KOPT-K1 (cell line): ENCODE data around the gene SPDYE16.
"Not testable (repeated sequence)": the region's sequence is repeated elsewhere in the genome, so short reads cannot be mapped to it uniquely, and the experiment has no call there.

Experiments
- H3K27ac ChIP-seq: fragments of 200-600 bp; sonication (generic); 2 replicates; pipeline ENCODE4 v1.5.1; 2016; ENCODE audit warnings: antibody characterized with exemption, mild to moderate bottlenecking, low read depth, low read length; ENCODE audit not compliant: poor library complexity, severe bottlenecking
- H3K36me3 ChIP-seq: fragments of 200-600 bp; sonication (generic); 2 replicates; pipeline ENCODE4 v1.5.1; 2017; ENCODE audit warnings: antibody characterized with exemption, mild to moderate bottlenecking, low read length, moderate library complexity; ENCODE audit not compliant: insufficient read depth
- H3K9me3 ChIP-seq: fragments of 200-600 bp; sonication (generic); 2 replicates; pipeline ENCODE4 v1.5.1; 2017; ENCODE audit warnings: antibody characterized with exemption, low read length, mild to moderate bottlenecking; ENCODE audit not compliant: insufficient read depth, poor library complexity, severe bottlenecking

Gene SPDYE16

GRCh38 chr7:76543197-76543596, at the start of gene SPDYE16:
SPDYE16 (minus strand) TSS chr7:76543297; CDS start chr7:76541459, 1,838 bp downstream.
- H3K27ac ChIP-seq, H3K9me3 ChIP-seq, H3K36me3 ChIP-seq: not testable (repeated sequence)

- not testable (repeated sequence) for H3K27ac ChIP-seq, H3K9me3 ChIP-seq
- peaks cover 12% of the 10 kb centered on the region; the same call in 1 of the 2 replicates for H3K36me3 ChIP-seq
These were observed 49.6 kb upstream of the SPDYE16 start for GRCh38 chr7:76592694-76593093.

GRCh38 chr7:76591602-76592304, 48.7 kb upstream of the SPDYE16 start:
- H3K9me3 ChIP-seq, H3K27ac ChIP-seq: not testable (repeated sequence)
- peaks cover 12% of the 10 kb centered on the region; the same call in 1 of the 2 replicates for H3K36me3 ChIP-seq

- H3K9me3 ChIP-seq, H3K27ac ChIP-seq: not testable (repeated sequence)
- peaks cover 12% of the 10 kb centered on the region; the same call in 1 of the 2 replicates for H3K36me3 ChIP-seq
These were observed 47.9 kb upstream of the SPDYE16 start for GRCh38 chr7:76591033-76591432.

GRCh38 chr7:76588586-76588985, 45.5 kb upstream of the SPDYE16 start:
- H3K9me3 ChIP-seq, H3K27ac ChIP-seq: not testable (repeated sequence)
- H3K36me3 ChIP-seq, result peaks cover 12% of the 10 kb centered on the region; the same call in 1 of the 2 replicates

GRCh38 chr7:76586585-76587315, 43.7 kb upstream of the SPDYE16 start:
- not testable (repeated sequence) for H3K9me3 ChIP-seq, H3K27ac ChIP-seq, H3K36me3 ChIP-seq

GRCh38 chr7:76583636-76584281, 40.7 kb upstream of the SPDYE16 start:
- not testable (repeated sequence) for H3K27ac ChIP-seq, H3K9me3 ChIP-seq

GRCh38 chr7:76582848-76583631, 39.9 kb upstream of the SPDYE16 start:
- H3K27ac ChIP-seq, H3K36me3 ChIP-seq, H3K9me3 ChIP-seq: not testable (repeated sequence)

More at GRCh38 chr7:76583636-76584281, 40.7 kb upstream of the SPDYE16 start:
- H3K36me3 ChIP-seq, result not testable (repeated sequence)

GRCh38 chr7:76575919-76576655, 33.0 kb upstream of the SPDYE16 start:
- not testable (repeated sequence) for H3K27ac ChIP-seq, H3K9me3 ChIP-seq

GRCh38 chr7:76575431-76575830, 32.3 kb upstream of the SPDYE16 start:
- not testable (repeated sequence) for H3K36me3 ChIP-seq, H3K27ac ChIP-seq, H3K9me3 ChIP-seq

More at GRCh38 chr7:76575919-76576655, 33.0 kb upstream of the SPDYE16 start:
- H3K36me3 ChIP-seq, result not testable (repeated sequence)

- H3K9me3 ChIP-seq, H3K27ac ChIP-seq: not testable (repeated sequence)
- peaks cover 12% of the 10 kb centered on the region for H3K36me3 ChIP-seq
These were observed 29.2 kb upstream of the SPDYE16 start for GRCh38 chr7:76572296-76572695.

GRCh38 chr7:76570324-76570775, 27.3 kb upstream of the SPDYE16 start:
- not testable (repeated sequence) for H3K9me3 ChIP-seq, H3K27ac ChIP-seq
- H3K36me3 ChIP-seq, result peaks cover 12% of the 10 kb centered on the region

- H3K9me3 ChIP-seq, H3K27ac ChIP-seq: not testable (repeated sequence)
- peaks cover 12% of the 10 kb centered on the region for H3K36me3 ChIP-seq
These were observed 25.6 kb upstream of the SPDYE16 start for GRCh38 chr7:76568742-76569141.

GRCh38 chr7:76567753-76568152, 24.7 kb upstream of the SPDYE16 start:
- peaks cover 12% of the 10 kb centered on the region for H3K36me3 ChIP-seq
- H3K9me3 ChIP-seq, H3K27ac ChIP-seq: not testable (repeated sequence)
